ENCODE data around the gene MGARP. TPM values are rescaled to one million over a fixed set of nuclear protein-coding genes. Genes with fewer than 3 reads are reported as not detected.

The MGARP gene
- total RNA-seq, 2 experiments from 2014 or later = not detected

DNA sequence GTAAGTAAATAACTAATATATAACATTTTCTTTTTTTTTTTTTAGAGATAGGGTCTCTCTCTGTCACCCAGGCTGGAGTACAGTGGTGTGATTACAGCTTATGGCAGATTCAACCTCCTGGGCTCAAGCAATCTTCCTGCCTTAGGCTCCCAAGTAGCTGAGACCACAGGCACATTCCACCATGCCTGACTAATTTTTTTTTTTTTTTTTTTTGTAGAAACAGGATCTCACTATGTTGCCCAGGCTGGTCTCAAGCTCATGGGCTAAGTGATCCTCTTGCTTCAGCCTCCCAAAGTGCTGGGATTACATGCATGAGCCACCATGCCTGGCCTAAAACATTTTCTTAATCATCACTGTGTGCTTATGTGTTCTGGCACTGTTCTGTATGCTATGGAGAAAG lies 32.8 kb downstream of the MGARP start:
- no peaks in the 10 kb centered on the region for H3K27me3 Mint-ChIP-seq
- Histone ChIP-seq H3K36me3 (ENCODE audit: insufficient read depth, low read length) (no peaks in the 10 kb centered on the region), H3K4me1 (ENCODE audit: insufficient read depth, low read length) (no peaks in the 10 kb centered on the region), H3K27ac (ENCODE audit: low read depth in 1 of 2, low read length in 2 of 2) (no peak overlapping the region), H3K4me3 (ENCODE audit: low read length) (no peak overlapping the region), H3K9me3 (ENCODE audit: control insufficient read depth in 1 of 2, insufficient read depth in 1 of 2, low read length in 2 of 2) (no peaks in the 10 kb centered on the region), H3K27me3 (ENCODE audit: control insufficient read depth in 1 of 2, insufficient read depth in 2 of 2, low read length in 2 of 2) (no peaks in the 10 kb centered on the region)
- no peak for ATAC-seq (ENCODE audit: poor library complexity)
- H3K9me3 Mint-ChIP-seq = no peaks in the 10 kb centered on the region
- no peak overlapping the region for H3K27ac Mint-ChIP-seq
- H3K4me1 Mint-ChIP-seq (ENCODE audit: low read depth) = no peaks in the 10 kb centered on the region
- no peak for DNase-seq
- H3K36me3 Mint-ChIP-seq (ENCODE audit: low read depth) = no peaks in the 10 kb centered on the region
- intact Hi-C loops (cut with DNase I, micrococcal nuclease) = no loop called here
- no peak overlapping the region for H3K4me3 Mint-ChIP-seq
- TF ChIP-seq, protein P1, sequence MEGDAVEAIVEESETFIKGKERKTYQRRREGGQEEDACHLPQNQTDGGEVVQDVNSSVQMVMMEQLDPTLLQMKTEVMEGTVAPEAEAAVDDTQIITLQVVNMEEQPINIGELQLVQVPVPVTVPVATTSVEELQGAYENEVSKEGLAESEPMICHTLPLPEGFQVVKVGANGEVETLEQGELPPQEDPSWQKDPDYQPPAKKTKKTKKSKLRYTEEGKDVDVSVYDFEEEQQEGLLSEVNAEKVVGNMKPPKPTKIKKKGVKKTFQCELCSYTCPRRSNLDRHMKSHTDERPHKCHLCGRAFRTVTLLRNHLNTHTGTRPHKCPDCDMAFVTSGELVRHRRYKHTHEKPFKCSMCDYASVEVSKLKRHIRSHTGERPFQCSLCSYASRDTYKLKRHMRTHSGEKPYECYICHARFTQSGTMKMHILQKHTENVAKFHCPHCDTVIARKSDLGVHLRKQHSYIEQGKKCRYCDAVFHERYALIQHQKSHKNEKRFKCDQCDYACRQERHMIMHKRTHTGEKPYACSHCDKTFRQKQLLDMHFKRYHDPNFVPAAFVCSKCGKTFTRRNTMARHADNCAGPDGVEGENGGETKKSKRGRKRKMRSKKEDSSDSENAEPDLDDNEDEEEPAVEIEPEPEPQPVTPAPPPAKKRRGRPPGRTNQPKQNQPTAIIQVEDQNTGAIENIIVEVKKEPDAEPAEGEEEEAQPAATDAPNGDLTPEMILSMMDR (IDR thresholded peaks at IDR 0.05) = no peak
- ChIA-PET CTCF (interaction anchor here (0.6 kb wide), 1 partner anchor 11 kb away, joined by 3 read pairs; no protein-coding TSS in a partner anchor), POLR2A (no interaction called here)

DNA sequence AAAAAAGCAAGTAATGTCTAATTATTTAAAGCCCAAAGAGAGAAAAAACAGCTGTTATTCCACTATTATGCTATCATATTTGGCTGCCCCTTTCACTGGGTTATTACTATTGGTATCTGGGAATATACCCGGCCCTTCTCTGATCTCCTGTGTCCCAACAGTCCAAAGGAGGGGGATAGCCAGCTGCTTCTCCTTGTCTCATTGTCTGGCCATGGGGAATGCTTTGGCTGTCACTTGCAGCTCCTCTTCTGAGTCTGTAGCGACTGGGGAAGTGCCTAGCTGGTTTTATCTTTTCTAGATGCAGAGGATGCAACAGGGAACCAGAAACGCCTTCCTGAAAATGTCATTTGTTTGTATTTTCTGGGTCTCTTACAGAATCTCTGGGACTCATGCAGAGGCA lies 33.9 kb downstream of the MGARP start:
- TF ChIP-seq, protein P1 (IDR thresholded peaks at IDR 0.05) = no peak
- no peaks in the 10 kb centered on the region for H3K9me3 ChIP-seq (ENCODE audit: control insufficient read depth in 1 of 2, insufficient read depth in 1 of 2, low read length in 2 of 2)
- no peak overlapping the region for H3K4me3 ChIP-seq (ENCODE audit: low read length)
- no peaks in the 10 kb centered on the region for H3K9me3 Mint-ChIP-seq
- H3K4me3 Mint-ChIP-seq = no peak overlapping the region
- H3K27me3 Mint-ChIP-seq = no peaks in the 10 kb centered on the region
- intact Hi-C loops (cut with DNase I, micrococcal nuclease) = no loop called here
- CTCF ChIA-PET = no interaction called here
- DNase-seq (no peak), ATAC-seq (ENCODE audit: poor library complexity) (no peak)
- POLR2A ChIA-PET = no interaction called here
- H3K4me1 ChIP-seq (ENCODE audit: insufficient read depth, low read length) = no peaks in the 10 kb centered on the region
- no peaks in the 10 kb centered on the region for H3K36me3 ChIP-seq (ENCODE audit: insufficient read depth, low read length)
- H3K4me1 Mint-ChIP-seq (ENCODE audit: low read depth) = no peaks in the 10 kb centered on the region
- no peak overlapping the region for H3K27ac ChIP-seq (ENCODE audit: low read depth in 1 of 2, low read length in 2 of 2)
- no peaks in the 10 kb centered on the region for H3K27me3 ChIP-seq (ENCODE audit: control insufficient read depth in 1 of 2, insufficient read depth in 2 of 2, low read length in 2 of 2)
- no peak overlapping the region for H3K27ac Mint-ChIP-seq
- H3K36me3 Mint-ChIP-seq (ENCODE audit: low read depth) = no peaks in the 10 kb centered on the region

DNA sequence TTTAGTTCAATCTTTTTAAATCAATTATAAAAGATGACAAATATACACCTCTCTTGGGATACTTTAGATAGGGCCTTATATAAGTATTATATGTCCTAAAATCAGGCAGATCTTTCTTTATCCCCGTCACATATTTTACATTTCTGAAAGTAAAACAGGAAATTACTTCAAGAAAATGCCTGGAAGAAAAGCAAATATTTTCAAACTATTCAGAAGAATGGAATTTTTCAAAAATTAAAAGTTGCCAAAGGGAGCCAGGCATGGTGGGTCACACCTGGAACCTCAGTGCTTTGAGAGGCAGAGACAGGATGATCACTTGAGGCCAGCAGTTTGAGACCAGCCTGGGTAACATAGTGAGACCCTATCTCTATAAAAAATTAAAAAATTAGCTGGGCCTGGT lies 34.4 kb downstream of the MGARP start:
- H3K4me1 Mint-ChIP-seq (ENCODE audit: low read depth) = no peaks in the 10 kb centered on the region
- Histone ChIP-seq H3K4me3 (ENCODE audit: low read length) (no peak overlapping the region), H3K36me3 (ENCODE audit: insufficient read depth, low read length) (no peaks in the 10 kb centered on the region), H3K27ac (ENCODE audit: low read depth in 1 of 2, low read length in 2 of 2) (no peak overlapping the region), H3K4me1 (ENCODE audit: insufficient read depth, low read length) (no peaks in the 10 kb centered on the region), H3K9me3 (ENCODE audit: control insufficient read depth in 1 of 2, insufficient read depth in 1 of 2, low read length in 2 of 2) (no peaks in the 10 kb centered on the region), H3K27me3 (ENCODE audit: control insufficient read depth in 1 of 2, insufficient read depth in 2 of 2, low read length in 2 of 2) (no peaks in the 10 kb centered on the region)
- DNase-seq = no peak
- no peaks in the 10 kb centered on the region for H3K36me3 Mint-ChIP-seq (ENCODE audit: low read depth)
- H3K27me3 Mint-ChIP-seq = no peaks in the 10 kb centered on the region
- TF ChIP-seq, protein P1 (IDR thresholded peaks at IDR 0.05) = no peak
- CTCF ChIA-PET = no interaction called here
- no peak overlapping the region for H3K4me3 Mint-ChIP-seq
- no peaks in the 10 kb centered on the region for H3K9me3 Mint-ChIP-seq
- POLR2A ChIA-PET = no interaction called here
- H3K27ac Mint-ChIP-seq = no peak overlapping the region
- intact Hi-C loops (cut with DNase I, micrococcal nuclease) = no loop called here
- ATAC-seq (ENCODE audit: poor library complexity) = no peak
